ENCODE data around the gene CEP57.

CEP57 gene

GRCh38 chr11:95794086-95794485 is 3.8 kb downstream of the CEP57 start:
- DNase-seq (ENCODE audit: low spot score) (no peak), ATAC-seq (ENCODE audit: low read depth) (no peak)
- Histone ChIP-seq H3K27me3 (ENCODE audit: insufficient read depth, poor library complexity, severe bottlenecking) (no peaks in the 10 kb centered on the region), H3K36me3 (ENCODE audit: low read depth) (peaks cover 13% of the 10 kb centered on the region), H3K4me3 (ENCODE audit: severe bottlenecking) (no peak overlapping the region), H3K9me3 (ENCODE audit: severe bottlenecking) (no peaks in the 10 kb centered on the region), H3K27ac (ENCODE audit: poor library complexity, severe bottlenecking) (no peak overlapping the region), H3K4me1 (ENCODE audit: insufficient read depth, poor library complexity, severe bottlenecking) (peaks cover 2% of the 10 kb centered on the region)
- no peak for TF ChIP-seq CTCF (IDR thresholded peaks at IDR 0.05; ENCODE audit: poor library complexity, severe bottlenecking)

- H3K27me3 ChIP-seq (ENCODE audit: insufficient read depth, poor library complexity, severe bottlenecking), result no peaks in the 10 kb centered on the region
- H3K27ac ChIP-seq (ENCODE audit: poor library complexity, severe bottlenecking), result no peak overlapping the region
- H3K4me1 ChIP-seq (ENCODE audit: insufficient read depth, poor library complexity, severe bottlenecking), result peaks cover 2% of the 10 kb centered on the region
- DNase-seq (ENCODE audit: low spot score), result no peak
- H3K9me3 ChIP-seq (ENCODE audit: severe bottlenecking), result no peaks in the 10 kb centered on the region
- no peak overlapping the region for H3K4me3 ChIP-seq (ENCODE audit: severe bottlenecking)
- ATAC-seq (ENCODE audit: low read depth), result no peak
- TF ChIP-seq CTCF (IDR thresholded peaks at IDR 0.05; ENCODE audit: poor library complexity, severe bottlenecking), result no peak
- peaks cover 29% of the 10 kb centered on the region for H3K36me3 ChIP-seq (ENCODE audit: low read depth)
These were observed 5.5 kb downstream of the CEP57 start for GRCh38 chr11:95795627-95796295.

- no peak for TF ChIP-seq CTCF (IDR thresholded peaks at IDR 0.05; ENCODE audit: poor library complexity, severe bottlenecking)
- Histone ChIP-seq H3K27me3 (ENCODE audit: insufficient read depth, poor library complexity, severe bottlenecking) (no peaks in the 10 kb centered on the region), H3K4me3 (ENCODE audit: severe bottlenecking) (no peak overlapping the region), H3K4me1 (ENCODE audit: insufficient read depth, poor library complexity, severe bottlenecking) (peaks cover 2% of the 10 kb centered on the region), H3K27ac (ENCODE audit: poor library complexity, severe bottlenecking) (no peak overlapping the region), H3K9me3 (ENCODE audit: severe bottlenecking) (no peaks in the 10 kb centered on the region), H3K36me3 (ENCODE audit: low read depth) (peaks cover 36% of the 10 kb centered on the region)
- no peak for DNase-seq (ENCODE audit: low spot score)
- ATAC-seq (ENCODE audit: low read depth), result no peak
These were observed 6.2 kb downstream of the CEP57 start for GRCh38 chr11:95796501-95796900.

GRCh38 chr11:95799546-95799945 is 9.2 kb downstream of the CEP57 start:
- H3K4me3 ChIP-seq (ENCODE audit: severe bottlenecking), result no peak overlapping the region
- H3K27me3 ChIP-seq (ENCODE audit: insufficient read depth, poor library complexity, severe bottlenecking), result no peaks in the 10 kb centered on the region
- ATAC-seq (ENCODE audit: low read depth) (no peak), DNase-seq (ENCODE audit: low spot score) (no peak)
- peaks cover 48% of the 10 kb centered on the region for H3K36me3 ChIP-seq (ENCODE audit: low read depth)
- H3K4me1 ChIP-seq (ENCODE audit: insufficient read depth, poor library complexity, severe bottlenecking), result no peaks in the 10 kb centered on the region
- no peak overlapping the region for H3K27ac ChIP-seq (ENCODE audit: poor library complexity, severe bottlenecking)
- H3K9me3 ChIP-seq (ENCODE audit: severe bottlenecking), result no peaks in the 10 kb centered on the region
- TF ChIP-seq CTCF (IDR thresholded peaks at IDR 0.05; ENCODE audit: poor library complexity, severe bottlenecking), result no peak

GRCh38 chr11:95800438-95800837 is 10.1 kb downstream of the CEP57 start:
- no peaks in the 10 kb centered on the region for H3K9me3 ChIP-seq (ENCODE audit: severe bottlenecking)
- no peak overlapping the region for H3K27ac ChIP-seq (ENCODE audit: poor library complexity, severe bottlenecking)
- H3K4me3 ChIP-seq (ENCODE audit: severe bottlenecking), result no peak overlapping the region
- no peak for DNase-seq (ENCODE audit: low spot score)
- TF ChIP-seq CTCF (IDR thresholded peaks at IDR 0.05; ENCODE audit: poor library complexity, severe bottlenecking), result no peak
- H3K36me3 ChIP-seq (ENCODE audit: low read depth), result peaks cover 56% of the 10 kb centered on the region
- H3K4me1 ChIP-seq (ENCODE audit: insufficient read depth, poor library complexity, severe bottlenecking), result no peaks in the 10 kb centered on the region
- no peak for ATAC-seq (ENCODE audit: low read depth)
- H3K27me3 ChIP-seq (ENCODE audit: insufficient read depth, poor library complexity, severe bottlenecking), result no peaks in the 10 kb centered on the region
